Sigmoid colon (tissue), 7 donors: ENCODE data around the gene ZNF800. TPM values are rescaled to one million over a fixed set of nuclear protein-coding genes. Genes with fewer than 3 reads are reported as not detected.

Experiments used
- DNase-seq: peaks from one replicate; pipeline ENCODE4 v3.0.0-alpha.2; 2019
- H3K27ac ChIP-seq, 4 donors: fragments of 200-600 bp; sonication (generic); one replicate each; pipeline ENCODE4 v1.5.1; 2016 to 2019; ENCODE audit warnings: mild to moderate bottlenecking in 1 of 4
- H3K27me3 ChIP-seq, 3 donors: fragments of 200-600 bp; sonication (generic); one replicate each; pipeline ENCODE4 v1.5.1; 2019; ENCODE audit warnings: mild to moderate bottlenecking in 1 of 3
- H3K36me3 ChIP-seq, 4 donors: fragments of 200-600 bp; sonication (generic); one replicate each; pipeline ENCODE4 v1.5.1; 2016 to 2019
- H3K4me1 ChIP-seq, 4 donors: fragments of 200-600 bp; sonication (generic); one replicate each; pipeline ENCODE4 v1.5.1; 2017 to 2019
- H3K4me3 ChIP-seq, 4 donors: fragments of 200-600 bp; sonication (generic); one replicate each; pipeline ENCODE4 v1.5.1; 2017 to 2019; ENCODE audit warnings: mild to moderate bottlenecking in 2 of 4, moderate library complexity in 1 of 4
- H3K9me3 ChIP-seq, 4 donors: fragments of 200-600 bp in 3 of 4; sonication (generic) in 3 of 4; one replicate each; pipeline versions ENCODE4 v1.5.1 to v1.6.1; 2013 to 2019
- EP300 ChIP-seq, 4 donors: sonication (generic); formaldehyde crosslinking; IDR thresholded peaks; one replicate each; pipeline ENCODE4 v1.6.1; 2017; ENCODE audit warnings: antibody characterized with exemption in 4 of 4
- POLR2A ChIP-seq, 2 donors: fragments of 450-650 bp; IDR thresholded peaks; one replicate each; pipeline ENCODE4 v1.6.1; 2016; ENCODE audit warnings: antibody characterized with exemption in 2 of 2, mild to moderate bottlenecking in 2 of 2, moderate library complexity in 2 of 2
- POLR2AphosphoS5 ChIP-seq, 4 donors: sonication (generic); formaldehyde crosslinking; IDR thresholded peaks; one replicate each; pipeline ENCODE4 v1.6.1; 2017; ENCODE audit warnings: antibody characterized with exemption in 4 of 4
- WGBS, 2 donors: extraction: QIAGEN DNeasy Blood & Tissue Kit; methylation state at CpG; one replicate each; pipeline ENCODE4 v1.1.7; 2013; 5-methylcytosine and 5-hydroxymethylcytosine counted together
- intact Hi-C: fragments of 100-400 bp; cut with DNase I; formaldehyde crosslinking; loops from one replicate; pipeline ENCODE4 v1.15.1; 2023
- polyA plus RNA-seq, 3 donors: library from polyadenylated mRNA; stranded (reverse); fragments of 200-250 nt; gene quantifications; one replicate each; pipeline ENCODE4 v1.2.3, GENCODE V29; 2013
- total RNA-seq, 4 donors: library from RNA; depleted of rRNA; stranded (reverse); fragments of >200 nt; gene quantifications; one replicate each; pipeline ENCODE4 v1.1.0, GENCODE V29; 2016
- TF ChIP-seq, protein P1 (sequence below), 4 experiments: fragments of 450-650 bp in 3 of 4; fragments of 200-600 bp in 1 of 4; IDR thresholded peaks; one replicate each; pipeline ENCODE4 v1.5.1; 2016 to 2019; ENCODE audit warnings: antibody characterized with exemption in 4 of 4, mild to moderate bottlenecking in 3 of 4, moderate library complexity in 2 of 4
- donor health status: healthy with polysubstance abuse.
- donor health status: Bipolar disorder and iron deficiency.
- donor health status: healthy.

Gene ZNF800
- total and polyA plus RNA-seq, 7 donors = 3.6 to 39.1 (median 29.2) TPM

GRCh38 chr7:127346575-127347256 lies 45.8 kb downstream of the ZNF800 start:
- H3K36me3 ChIP-seq = no peaks in the 10 kb centered on the region
- 86 to 88% methylated on average over 9 of the region's 9 CpGs for WGBS, 2 donors

GRCh38 chr7:127342596-127342995 lies 49.9 kb downstream of the ZNF800 start:
- DNase-seq = no peak
- TF ChIP-seq POLR2A (IDR thresholded peaks at IDR 0.05) (no peak), EP300 (IDR thresholded peaks at IDR 0.05) (no peak), POLR2AphosphoS5 (IDR thresholded peaks at IDR 0.05) (no peak)
- TF ChIP-seq, protein P1, sequence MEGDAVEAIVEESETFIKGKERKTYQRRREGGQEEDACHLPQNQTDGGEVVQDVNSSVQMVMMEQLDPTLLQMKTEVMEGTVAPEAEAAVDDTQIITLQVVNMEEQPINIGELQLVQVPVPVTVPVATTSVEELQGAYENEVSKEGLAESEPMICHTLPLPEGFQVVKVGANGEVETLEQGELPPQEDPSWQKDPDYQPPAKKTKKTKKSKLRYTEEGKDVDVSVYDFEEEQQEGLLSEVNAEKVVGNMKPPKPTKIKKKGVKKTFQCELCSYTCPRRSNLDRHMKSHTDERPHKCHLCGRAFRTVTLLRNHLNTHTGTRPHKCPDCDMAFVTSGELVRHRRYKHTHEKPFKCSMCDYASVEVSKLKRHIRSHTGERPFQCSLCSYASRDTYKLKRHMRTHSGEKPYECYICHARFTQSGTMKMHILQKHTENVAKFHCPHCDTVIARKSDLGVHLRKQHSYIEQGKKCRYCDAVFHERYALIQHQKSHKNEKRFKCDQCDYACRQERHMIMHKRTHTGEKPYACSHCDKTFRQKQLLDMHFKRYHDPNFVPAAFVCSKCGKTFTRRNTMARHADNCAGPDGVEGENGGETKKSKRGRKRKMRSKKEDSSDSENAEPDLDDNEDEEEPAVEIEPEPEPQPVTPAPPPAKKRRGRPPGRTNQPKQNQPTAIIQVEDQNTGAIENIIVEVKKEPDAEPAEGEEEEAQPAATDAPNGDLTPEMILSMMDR (IDR thresholded peaks at IDR 0.05) = no peak
- H3K9me3 ChIP-seq = peaks cover 0 to 3% (median 0%) of the 10 kb centered on the region in 4 donors
- H3K36me3 ChIP-seq = no peaks in the 10 kb centered on the region
- H3K4me1 ChIP-seq = peaks cover 0 to 4% (median 3%) of the 10 kb centered on the region in 4 donors
- no peak overlapping the region for H3K4me3 ChIP-seq
- WGBS, 2 donors = 75 to 86% methylated on average over 1 of the region's 1 CpG
- no peaks in the 10 kb centered on the region for H3K27me3 ChIP-seq
- H3K27ac ChIP-seq = no peak overlapping the region
- intact Hi-C loops = loop anchor here (10.0 kb wide), 1 partner anchor 172 kb away; no protein-coding TSS in a partner anchor

More at GRCh38 chr7:127346575-127347256, 45.8 kb downstream of the ZNF800 start:
- H3K4me1 ChIP-seq = peaks cover 0 to 8% (median 5%) of the 10 kb centered on the region in 4 donors
- H3K4me3 ChIP-seq = no peak overlapping the region
- TF ChIP-seq EP300 (IDR thresholded peaks at IDR 0.05) (no peak), POLR2A (IDR thresholded peaks at IDR 0.05) (no peak), POLR2AphosphoS5 (IDR thresholded peaks at IDR 0.05) (no peak)
- TF ChIP-seq, protein P1 (IDR thresholded peaks at IDR 0.05) = no peak
- H3K27ac ChIP-seq = no peak overlapping the region
- DNase-seq = no peak
- H3K9me3 ChIP-seq = peaks cover 0 to 3% (median 0%) of the 10 kb centered on the region in 4 donors
- intact Hi-C loops = loop anchor here (5.0 to 10.0 kb wide), 2 partner anchors 46 to 168 kb away; partner anchors contain the start of gene ZNF800
- H3K27me3 ChIP-seq = no peaks in the 10 kb centered on the region

DNA sequence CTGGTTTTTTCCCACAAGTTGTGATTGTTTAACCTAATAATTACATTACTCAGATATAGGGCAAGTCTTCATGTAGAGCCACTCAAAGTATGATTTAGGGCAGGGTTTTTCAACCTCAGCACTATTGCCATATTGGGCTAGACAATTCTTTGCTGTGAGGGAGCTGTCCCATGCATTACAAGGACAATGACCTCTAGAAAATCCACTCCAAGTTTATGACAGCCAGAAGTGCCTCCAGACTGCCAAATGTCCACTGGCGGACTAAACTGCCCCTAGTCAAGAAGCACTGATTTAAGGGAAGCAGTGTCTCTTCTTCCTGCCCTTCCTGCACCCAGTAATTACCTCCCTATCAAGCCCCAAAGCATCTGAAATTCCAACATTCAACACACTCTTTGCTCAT lies 54.4 kb downstream of the ZNF800 start:
- Histone ChIP-seq H3K27me3 (peaks cover 0 to 4% (median 0%) of the 10 kb centered on the region in 3 donors), H3K4me3 (no peak overlapping the region), H3K27ac (no peak overlapping the region), H3K4me1 (no peaks in the 10 kb centered on the region), H3K36me3 (no peaks in the 10 kb centered on the region), H3K9me3 (peaks cover 0 to 3% (median 0%) of the 10 kb centered on the region in 4 donors)
- TF ChIP-seq POLR2AphosphoS5 (IDR thresholded peaks at IDR 0.05) (no peak), EP300 (IDR thresholded peaks at IDR 0.05) (no peak), POLR2A (IDR thresholded peaks at IDR 0.05) (no peak)
- TF ChIP-seq, protein P1 (IDR thresholded peaks at IDR 0.05) = no peak
- DNase-seq = no peak
- intact Hi-C loops = no loop called here
- WGBS, 2 donors = 86 to 91% methylated on average over 1 of the region's 1 CpG

DNA sequence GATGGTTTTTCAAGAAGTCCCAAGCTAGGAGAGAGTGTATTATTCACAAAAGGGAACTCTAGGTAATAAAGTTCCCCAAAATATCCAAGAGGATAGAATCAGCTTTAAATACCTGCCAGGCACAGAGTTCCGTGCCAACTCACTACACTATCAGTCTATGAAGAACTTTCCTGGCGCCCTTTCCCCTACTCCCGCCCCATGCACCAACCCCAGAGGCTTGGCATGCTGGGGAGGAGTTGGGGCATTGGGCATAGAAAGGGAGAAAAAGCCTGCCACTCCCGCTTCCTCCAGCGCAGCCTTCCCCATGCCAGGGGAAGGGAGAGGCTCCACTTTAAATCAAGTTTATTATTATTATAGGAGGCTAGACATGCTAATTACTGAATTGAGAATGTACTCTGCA lies 54.9 kb downstream of the ZNF800 start:
- no peaks in the 10 kb centered on the region for H3K4me1 ChIP-seq
- H3K36me3 ChIP-seq = no peaks in the 10 kb centered on the region
- H3K9me3 ChIP-seq = no peaks in the 10 kb centered on the region
- WGBS, 2 donors = 21 to 62% methylated on average over 5 of the region's 5 CpGs
- intact Hi-C loops = no loop called here
- no peak for DNase-seq
- peaks cover 0 to 4% (median 0%) of the 10 kb centered on the region in 3 donors for H3K27me3 ChIP-seq
- TF ChIP-seq EP300 (IDR thresholded peaks at IDR 0.05) (no peak), POLR2A (IDR thresholded peaks at IDR 0.05) (no peak), POLR2AphosphoS5 (IDR thresholded peaks at IDR 0.05) (no peak)
- TF ChIP-seq, protein P1 (IDR thresholded peaks at IDR 0.05) = no peak
- no peak overlapping the region for H3K27ac ChIP-seq
- no peak overlapping the region for H3K4me3 ChIP-seq
